NCI-H345 treated with DMSO at 0.1 percent for 48 hours (cell line): Measurements from ENCODE around the gene FAM163B.

ENCODE experiments used
- DNase-seq: peaks from one replicate; lab custom pipeline; 2025; ENCODE audit not compliant: unreplicated experiment; lab: John Stamatoyannopoulos, UW

The FAM163B gene

DNA sequence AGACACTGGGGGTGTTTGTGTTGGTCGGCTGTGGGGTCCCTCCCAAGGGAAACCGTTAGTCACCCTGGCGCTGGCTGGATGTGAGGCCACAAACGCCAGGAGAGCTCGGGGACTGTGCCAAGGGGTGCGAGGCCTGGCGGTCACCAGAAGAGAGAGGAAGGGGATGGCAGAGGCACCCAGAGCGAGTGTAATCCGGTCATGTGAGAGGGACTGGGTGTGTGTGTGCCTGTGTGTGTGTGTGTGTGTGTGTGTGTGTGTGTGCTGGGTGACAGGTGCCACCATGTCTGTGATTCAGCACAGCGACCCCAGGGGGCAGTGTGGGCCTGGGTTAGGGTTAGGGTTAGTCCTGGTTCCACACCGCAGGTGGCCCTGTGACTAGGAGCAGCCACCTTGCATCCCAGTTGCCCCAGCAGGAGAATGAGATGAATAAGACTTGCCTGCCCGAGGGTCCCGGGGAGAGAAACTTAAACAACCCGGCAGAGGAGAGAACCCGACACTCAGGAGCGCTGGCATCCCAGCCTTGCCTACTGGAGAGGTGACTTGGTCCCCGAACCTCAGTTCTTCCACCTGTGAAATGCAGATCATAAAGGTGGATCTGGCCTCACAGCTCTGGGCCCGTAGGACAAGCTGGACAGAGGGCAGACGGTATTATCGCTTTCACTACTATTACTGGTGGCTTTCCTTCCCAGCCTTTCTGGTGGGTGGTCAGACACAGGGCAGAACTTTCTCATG, 76.1 kb downstream of the FAM163B start:
- peak; percentile 5 for DNase-seq

DNA sequence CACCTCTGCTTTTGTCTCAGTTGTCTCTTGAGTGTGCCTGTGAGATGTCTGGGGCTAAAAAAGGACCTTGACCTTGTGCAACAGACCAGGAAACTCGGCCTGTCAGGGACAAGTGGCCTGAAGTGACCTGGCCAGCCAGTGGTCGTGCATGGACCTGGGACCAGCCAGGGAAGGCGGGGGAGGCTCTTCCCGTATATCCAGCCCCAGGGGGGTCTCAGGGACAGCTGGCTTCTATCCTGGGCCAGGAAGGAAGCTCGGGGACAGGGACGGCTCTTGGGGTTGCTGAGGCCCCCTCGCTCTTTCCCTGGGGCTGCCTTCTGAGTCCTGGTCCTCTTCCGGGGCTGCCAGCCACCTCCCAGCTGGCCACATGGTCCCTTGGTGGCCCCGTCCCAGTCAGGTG, 77.9 kb downstream of the FAM163B start:
- no peak for DNase-seq

DNA sequence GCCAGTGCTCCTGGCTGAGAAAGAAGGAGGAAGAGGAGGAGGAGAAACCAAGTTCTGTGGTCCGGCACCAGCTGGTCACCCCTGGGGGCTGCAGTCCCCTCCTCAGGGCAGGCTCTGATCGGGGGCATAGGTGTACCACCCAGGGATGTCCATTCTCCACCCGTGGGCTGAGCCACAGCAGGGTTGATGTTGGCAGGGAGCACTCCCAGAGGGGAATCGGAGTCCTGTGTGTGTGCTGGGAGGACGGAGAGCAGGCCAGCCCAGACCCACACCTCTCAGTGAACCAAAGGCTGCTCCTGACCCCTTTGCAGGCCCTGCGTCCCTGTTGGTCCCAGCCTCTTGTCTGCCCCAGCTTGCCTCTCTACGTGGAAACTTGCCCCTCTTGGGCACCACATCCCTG, 79.3 kb downstream of the FAM163B start:
- DNase-seq = no peak

DNA sequence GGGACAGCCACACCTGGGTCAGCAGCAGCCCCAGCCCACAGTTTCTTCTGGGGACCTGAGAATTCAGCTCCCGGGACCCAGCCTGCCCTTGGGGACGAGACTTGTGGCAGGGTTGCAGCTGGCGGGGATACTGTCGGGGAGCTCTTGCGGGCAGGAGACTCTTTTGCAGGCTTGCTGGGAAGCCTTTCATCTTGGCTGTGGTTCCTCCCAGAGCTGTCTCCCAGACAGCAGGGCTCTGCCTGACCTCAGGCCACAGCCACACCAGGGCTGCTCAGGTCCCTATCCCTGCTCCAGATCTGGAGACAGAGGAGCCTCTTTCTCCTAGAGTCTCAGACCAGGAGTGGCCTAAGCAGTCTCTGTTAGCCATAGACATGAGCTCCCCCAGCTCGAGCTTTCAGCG, 79.7 kb downstream of the FAM163B start:
- DNase-seq = no peak

DNA sequence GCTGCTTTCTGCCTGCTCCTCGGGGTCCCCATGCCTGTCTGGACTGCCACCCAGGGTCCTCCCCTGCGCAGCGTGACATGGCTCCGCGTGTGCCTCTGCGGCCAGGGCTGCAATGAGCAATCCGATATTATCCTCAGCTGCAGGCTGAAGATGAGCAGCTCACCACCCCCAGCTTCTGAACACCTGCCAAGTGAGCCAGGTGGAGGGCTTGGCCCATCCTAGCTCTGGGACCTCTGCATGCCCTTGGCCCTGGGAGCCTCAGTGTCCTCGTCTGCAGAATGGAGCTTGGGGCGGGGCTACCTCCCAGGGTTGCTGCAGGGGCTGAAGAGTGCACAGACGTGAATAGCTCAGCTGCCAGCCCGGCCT, 80.3 kb downstream of the FAM163B start:
- DNase-seq = peak; percentile 17

DNA sequence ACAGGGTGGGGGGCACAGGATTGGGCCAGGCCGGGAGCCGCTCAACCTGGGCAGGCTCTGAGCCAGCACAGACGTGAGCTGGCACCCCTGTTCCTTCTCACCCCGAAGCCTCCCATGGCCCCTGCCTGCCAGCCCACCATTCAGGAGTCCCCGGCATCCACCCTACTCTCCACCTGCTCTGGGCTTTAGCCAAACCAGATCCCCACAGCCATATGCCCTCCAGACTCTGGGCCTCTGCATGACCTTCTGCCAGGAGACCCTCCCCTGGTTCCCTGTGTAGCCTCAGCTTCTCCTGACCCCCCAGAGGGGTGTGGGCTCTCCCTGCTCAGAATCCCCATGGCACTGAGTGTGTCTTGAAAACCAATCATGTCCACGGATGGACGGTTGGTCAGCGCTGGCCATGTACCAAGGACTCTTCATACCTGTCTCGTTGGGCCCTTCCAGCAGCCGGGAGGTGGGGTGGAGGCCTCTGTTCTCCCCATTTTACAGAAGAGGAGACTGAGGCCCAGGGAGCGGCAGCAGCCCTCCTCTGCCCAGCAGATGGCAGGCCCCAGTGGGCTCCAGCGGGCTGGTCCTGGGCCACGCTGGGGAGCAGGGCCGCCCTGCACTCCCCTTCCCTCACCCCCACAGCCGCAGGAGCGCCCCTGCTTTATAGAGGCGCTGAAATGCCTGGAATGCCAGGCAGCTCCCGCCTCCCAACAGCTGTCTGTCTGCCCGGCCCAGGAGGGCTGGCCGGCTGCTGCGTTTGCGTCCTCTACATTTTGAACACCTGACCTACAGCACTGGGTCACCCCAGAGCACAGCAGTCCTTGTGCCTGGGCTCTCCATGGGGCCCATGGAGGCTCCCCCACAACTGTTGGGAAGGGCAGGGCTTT, 81.0 kb downstream of the FAM163B start:
- DNase-seq = no peak

DNA sequence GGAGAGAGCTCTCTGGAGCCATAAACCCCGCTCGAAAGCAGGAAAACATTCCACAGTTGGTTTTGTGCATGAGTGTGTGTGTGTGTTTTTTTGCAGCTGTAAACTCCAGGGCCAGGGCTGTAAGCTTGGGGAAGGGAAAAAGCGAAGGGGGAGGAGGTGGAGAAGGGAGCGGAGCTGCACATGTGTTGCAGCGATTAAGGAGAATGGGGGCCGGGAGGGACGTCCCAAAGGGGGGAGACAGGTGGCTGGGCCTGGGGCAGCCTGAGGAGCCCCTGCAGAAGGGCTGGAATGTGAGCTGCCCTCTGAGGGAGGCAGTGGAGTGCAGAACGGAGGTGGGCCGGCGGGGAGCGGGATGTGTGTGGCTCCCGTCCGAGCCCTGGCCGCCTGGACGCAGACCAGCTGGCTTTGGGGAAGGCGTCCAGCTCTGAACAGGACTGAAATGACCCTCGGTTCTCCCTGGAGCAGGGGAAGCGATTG, 81.7 kb downstream of the FAM163B start:
- no peak for DNase-seq
